Measurements from ENCODE around the gene CHCHD5. TPM values are rescaled to one million over a fixed set of nuclear protein-coding genes. Genes with fewer than 3 reads are reported as not detected.
"Not testable (repeated sequence)": the region's sequence is repeated elsewhere in the genome, so short reads cannot be mapped to it uniquely, and the experiment has no call there.

Gene CHCHD5
- total RNA-seq, 1 donor from 2014 or later = 21.2 TPM

- ATAC-seq = not testable (repeated sequence)
- intact Hi-C loops (cut with DNase I) = loop anchor here (10.0 kb wide), 1 partner anchor 259 kb away; no protein-coding TSS in a partner anchor
- peak; percentile 6 for DNase-seq (ENCODE audit: low spot score)
Measured at GRCh38 chr2:112615798-112616197, 31.4 kb downstream of the CHCHD5 start.

- ATAC-seq (no peak), DNase-seq (ENCODE audit: low spot score) (peak; percentile 13)
- intact Hi-C loops (cut with DNase I) = loop anchor here (10.0 kb wide), 1 partner anchor 256 kb away; no protein-coding TSS in a partner anchor
Measured at GRCh38 chr2:112618383-112618782, 34.0 kb downstream of the CHCHD5 start.

- DNase-seq (ENCODE audit: low spot score) (peak; percentile 38), ATAC-seq (no peak)
- intact Hi-C loops (cut with DNase I) = loop anchor here (10.0 kb wide), 1 partner anchor 103 kb away; the partner anchor contains the start of gene NT5DC4
Measured at GRCh38 chr2:112621790-112622527, 37.5 kb downstream of the CHCHD5 start.

- intact Hi-C loops (cut with DNase I) = loop anchor here (10.0 kb wide), 1 partner anchor 102 kb away; the partner anchor contains the start of gene NT5DC4
- DNase-seq (ENCODE audit: low spot score) (no peak), ATAC-seq (peak; percentile 36)
Measured at GRCh38 chr2:112622528-112622849, 38.1 kb downstream of the CHCHD5 start.

- intact Hi-C loops (cut with DNase I) = loop anchor here (10.0 kb wide), 1 partner anchor 101 kb away; the partner anchor contains the start of gene NT5DC4
- DNase-seq (ENCODE audit: low spot score) (peak; percentile 46), ATAC-seq (no peak)
Measured at GRCh38 chr2:112623913-112624777, 39.7 kb downstream of the CHCHD5 start.

GRCh38 chr2:112625474-112626114 lies 41.2 kb downstream of the CHCHD5 start:
- no peak for ATAC-seq
- DNase-seq (ENCODE audit: low spot score) = peak; percentile 46
- intact Hi-C loops (cut with DNase I) = loop anchor here (10.0 kb wide), 1 partner anchor 99 kb away; the partner anchor contains the start of gene NT5DC4

GRCh38 chr2:112626604-112627059 lies 42.2 kb downstream of the CHCHD5 start:
- ATAC-seq (peak; percentile 83), DNase-seq (ENCODE audit: low spot score) (peak; percentile 72)
- intact Hi-C loops (cut with DNase I) = loop anchor here (10.0 kb wide), 1 partner anchor 98 kb away; the partner anchor contains the start of gene NT5DC4

- intact Hi-C loops (cut with DNase I) = loop anchor here (10.0 kb wide), 1 partner anchor 97 kb away; the partner anchor contains the start of gene NT5DC4
- ATAC-seq (peak; percentile 93), DNase-seq (ENCODE audit: low spot score) (peak; percentile 64)
Measured at GRCh38 chr2:112627060-112628040, 42.9 kb downstream of the CHCHD5 start.

GRCh38 chr2:112629224-112629623 lies 44.8 kb downstream of the CHCHD5 start:
- intact Hi-C loops (cut with DNase I) = loop anchor here (10.0 kb wide), 1 partner anchor 96 kb away; the partner anchor contains the start of gene NT5DC4
- peak; percentile 8 for DNase-seq (ENCODE audit: low spot score)
- ATAC-seq = no peak

- peak; percentile 13 for DNase-seq (ENCODE audit: low spot score)
- no peak for ATAC-seq
- intact Hi-C loops (cut with DNase I) = loop anchor here (10.0 kb wide), 1 partner anchor 95 kb away; the partner anchor contains the start of gene NT5DC4
Measured at GRCh38 chr2:112629823-112630222, 45.4 kb downstream of the CHCHD5 start.

GRCh38 chr2:112630268-112630667 lies 45.9 kb downstream of the CHCHD5 start:
- intact Hi-C loops (cut with DNase I) = no loop called here
- ATAC-seq (no peak), DNase-seq (ENCODE audit: low spot score) (no peak)

GRCh38 chr2:112633708-112634107 lies 49.3 kb downstream of the CHCHD5 start:
- ATAC-seq (no peak), DNase-seq (ENCODE audit: low spot score) (no peak)
- intact Hi-C loops (cut with DNase I) = no loop called here

GRCh38 chr2:112634153-112634873 lies 49.9 kb downstream of the CHCHD5 start:
- ATAC-seq (no peak), DNase-seq (ENCODE audit: low spot score) (peak; percentile 35)

GRCh38 chr2:112634874-112635157 lies 50.4 kb downstream of the CHCHD5 start:
- ATAC-seq (no peak), DNase-seq (ENCODE audit: low spot score) (peak; percentile 35)
- intact Hi-C loops (cut with DNase I) = no loop called here

More at GRCh38 chr2:112634153-112634873, 49.9 kb downstream of the CHCHD5 start:
- intact Hi-C loops (cut with DNase I) = no loop called here

GRCh38 chr2:112636605-112637288 lies 52.3 kb downstream of the CHCHD5 start:
- ATAC-seq = no peak
- no peak for DNase-seq (ENCODE audit: low spot score)
- intact Hi-C loops (cut with DNase I) = no loop called here

- ATAC-seq (no peak), DNase-seq (ENCODE audit: low spot score) (no peak)
- intact Hi-C loops (cut with DNase I) = no loop called here
Measured at GRCh38 chr2:112637289-112637660, 52.9 kb downstream of the CHCHD5 start.

All from sciatic nerve (tissue), 2 donors.